ENCODE results near the gene CD226.

- no peak for TF ChIP-seq ZBTB7B (CRISPR knock-in tag; IDR thresholded peaks at IDR 0.05)
- no peak for TF ChIP-seq ZNF776 (CRISPR knock-in tag; IDR thresholded peaks at IDR 0.05)
- no peak for TF ChIP-seq SMC3 (IDR thresholded peaks at IDR 0.05; ENCODE audit: low read length)
- no peak for TF ChIP-seq YY1 (IDR thresholded peaks at IDR 0.05; ENCODE audit: insufficient read depth, insufficient replicate concordance, low read depth, low read length)
- no peak for TF ChIP-seq TEAD2 (CRISPR knock-in tag; IDR thresholded peaks at IDR 0.05)
- TF ChIP-seq THRA (CRISPR knock-in tag; IDR thresholded peaks at IDR 0.05; ENCODE audit: borderline replicate concordance) = no peak
- TF ChIP-seq KDM1A (CRISPR knock-in tag; IDR thresholded peaks at IDR 0.05) = no peak
- no peak for TF ChIP-seq ZNF629 (CRISPR knock-in tag; conservative IDR thresholded peaks at IDR 0.05)
- TF ChIP-seq CTCF (CRISPR knock-in tag; IDR thresholded peaks at IDR 0.05) = no peak
- TF ChIP-seq ZNF260 (CRISPR knock-in tag; IDR thresholded peaks at IDR 0.05; ENCODE audit: borderline replicate concordance, low read depth) = no peak
- TF ChIP-seq NFKB2 (CRISPR knock-in tag; IDR thresholded peaks at IDR 0.05; ENCODE audit: borderline replicate concordance) = no peak
These were observed 142.7 kb downstream of the CD226 start for GRCh38 chr18:69804776-69805501.
